AG04450 (cell line): ENCODE data around the gene POU2AF2. TPM values are rescaled to one million over a fixed set of nuclear protein-coding genes. Genes with fewer than 3 reads are reported as not detected.

Source experiments
- CTCF ChIA-PET: fragments of 300-600, 350-600 bp; formaldehyde crosslinking; extraction: SDS; loops from one replicate; lab custom pipeline; 2022; ENCODE audit warnings: antibody characterized with exemption, inconsistent platforms; lab: Charles Lee
- POLR2A ChIA-PET: fragments of 350-600 bp; formaldehyde crosslinking; extraction: SDS; loops from one replicate; lab custom pipeline; 2021; ENCODE audit warnings: antibody characterized with exemption, inconsistent platforms; lab: Yijun Ruan, JAX
- DNase-seq: peaks from one replicate; pipeline ENCODE4 v3.0.0-alpha.2; 2011; ENCODE audit warnings: low read depth, low spot score
- H3K27ac ChIP-seq: one replicate; pipeline ENCODE4 v1.5.1; 2012; ENCODE audit warnings: low read depth, low read length, control low read depth
- H3K27me3 ChIP-seq: one replicate; pipeline ENCODE4 v1.6.0; 2012; ENCODE audit warnings: low read length; ENCODE audit not compliant: control insufficient read depth, insufficient read depth
- H3K4me3 ChIP-seq: 2 replicates; pipeline ENCODE4 v1.5.1; 2011; ENCODE audit warnings: mild to moderate bottlenecking, low read depth, low read length, control low read depth
- H3K9me3 ChIP-seq: 2 replicates; pipeline ENCODE4 v1.5.1; 2012; ENCODE audit warnings: low read length; ENCODE audit not compliant: control insufficient read depth, insufficient read depth
- CTCF ChIP-seq: IDR thresholded peaks from 2 replicates; pipeline ENCODE4 v1.5.1; 2011; ENCODE audit warnings: low read depth, low read length, control low read depth, inconsistent platforms
- polyA plus RNA-seq: library from polyadenylated mRNA; depleted of rRNA; stranded (reverse); fragments of >200 nt; gene quantifications from 2 replicates; pipeline ENCODE4 v1.2.3, GENCODE V29; 2011

The POU2AF2 gene
- polyA plus RNA-seq, 1 experiment, result not detected

GRCh38 chr11:111237926-111238325, 7.6 kb upstream of the POU2AF2 start:
- ChIA-PET CTCF (interaction anchor here (1.2 kb wide), 1 partner anchor 7 kb away, joined by 3 read pairs; no protein-coding TSS in a partner anchor), POLR2A (no interaction called here)

GRCh38 chr11:111246956-111247355, 1.4 kb downstream of the POU2AF2 start:
- ChIA-PET CTCF (interaction anchor here (0.7 to 0.8 kb wide), 2 partner anchors 45 to 199 kb away, joined by 3 to 4 read pairs; no protein-coding TSS in a partner anchor), POLR2A (no interaction called here)
- H3K27ac ChIP-seq, result no peak overlapping the region
- H3K4me3 ChIP-seq, result no peak overlapping the region
- DNase-seq, result no peak
- peaks cover 9% of the 10 kb centered on the region for H3K27me3 ChIP-seq
- no peaks in the 10 kb centered on the region for H3K9me3 ChIP-seq
- TF ChIP-seq CTCF, result no peak

More at GRCh38 chr11:111237926-111238325, 7.6 kb upstream of the POU2AF2 start:
- Histone ChIP-seq H3K4me3 (no peak overlapping the region), H3K27me3 (peaks cover 7% of the 10 kb centered on the region), H3K9me3 (no peaks in the 10 kb centered on the region), H3K27ac (no peak overlapping the region)
- no peak for DNase-seq
- TF ChIP-seq CTCF, result no peak

- peaks cover 10% of the 10 kb centered on the region for H3K27me3 ChIP-seq
- no peak overlapping the region for H3K27ac ChIP-seq
- TF ChIP-seq CTCF, result no peak
- POLR2A ChIA-PET, result no interaction called here
- H3K9me3 ChIP-seq, result no peaks in the 10 kb centered on the region
- H3K4me3 ChIP-seq, result no peak overlapping the region
- CTCF ChIA-PET, result no interaction called here
- no peak for DNase-seq
Observed at GRCh38 chr11:111250936-111251335, 5.4 kb downstream of the POU2AF2 start.

GRCh38 chr11:111253131-111253530, 7.6 kb downstream of the POU2AF2 start:
- no peak for DNase-seq
- peaks cover 17% of the 10 kb centered on the region for H3K27me3 ChIP-seq
- POLR2A ChIA-PET, result no interaction called here
- H3K9me3 ChIP-seq, result no peaks in the 10 kb centered on the region
- CTCF ChIA-PET, result no interaction called here
- TF ChIP-seq CTCF, result no peak
- H3K4me3 ChIP-seq, result no peak overlapping the region
- no peak overlapping the region for H3K27ac ChIP-seq

- Histone ChIP-seq H3K27ac (no peak overlapping the region), H3K27me3 (peaks cover 17% of the 10 kb centered on the region), H3K9me3 (no peaks in the 10 kb centered on the region), H3K4me3 (no peak overlapping the region)
- DNase-seq, result no peak
- POLR2A ChIA-PET, result no interaction called here
- no peak for TF ChIP-seq CTCF
- CTCF ChIA-PET, result no interaction called here
Observed at GRCh38 chr11:111253630-111254029, 8.1 kb downstream of the POU2AF2 start.
